HG03175 (cell line): ENCODE results near the gene VTI1A.

Experiments
- ATAC-seq: cut with Tn5 transposase; IDR thresholded peaks from one replicate; pipeline ENCODE4 v1.9.1; 2021; ENCODE audit warnings: mild to moderate bottlenecking, moderate library complexity; ENCODE audit not compliant: unreplicated experiment

VTI1A gene

DNA sequence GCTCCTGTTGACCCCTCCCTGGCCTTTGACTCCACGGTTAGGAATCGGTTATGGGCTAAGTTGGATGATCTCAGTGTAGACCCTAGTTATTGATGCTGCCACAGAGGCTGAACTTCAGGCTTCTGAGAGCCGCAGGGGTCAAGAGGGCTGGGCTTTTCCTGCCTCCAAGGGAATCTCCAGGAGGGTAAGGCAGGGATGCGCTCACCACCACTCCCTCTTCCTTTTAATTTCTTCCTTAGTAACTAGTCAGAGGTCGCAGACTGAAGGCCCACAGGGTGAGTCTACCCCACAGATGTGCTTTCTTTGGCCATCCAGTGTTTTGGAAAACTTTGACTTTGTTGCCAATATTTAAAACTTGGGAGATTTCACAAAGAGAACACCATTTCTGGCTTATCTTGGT is 352.0 kb downstream of the VTI1A start:
- no peak for ATAC-seq

DNA sequence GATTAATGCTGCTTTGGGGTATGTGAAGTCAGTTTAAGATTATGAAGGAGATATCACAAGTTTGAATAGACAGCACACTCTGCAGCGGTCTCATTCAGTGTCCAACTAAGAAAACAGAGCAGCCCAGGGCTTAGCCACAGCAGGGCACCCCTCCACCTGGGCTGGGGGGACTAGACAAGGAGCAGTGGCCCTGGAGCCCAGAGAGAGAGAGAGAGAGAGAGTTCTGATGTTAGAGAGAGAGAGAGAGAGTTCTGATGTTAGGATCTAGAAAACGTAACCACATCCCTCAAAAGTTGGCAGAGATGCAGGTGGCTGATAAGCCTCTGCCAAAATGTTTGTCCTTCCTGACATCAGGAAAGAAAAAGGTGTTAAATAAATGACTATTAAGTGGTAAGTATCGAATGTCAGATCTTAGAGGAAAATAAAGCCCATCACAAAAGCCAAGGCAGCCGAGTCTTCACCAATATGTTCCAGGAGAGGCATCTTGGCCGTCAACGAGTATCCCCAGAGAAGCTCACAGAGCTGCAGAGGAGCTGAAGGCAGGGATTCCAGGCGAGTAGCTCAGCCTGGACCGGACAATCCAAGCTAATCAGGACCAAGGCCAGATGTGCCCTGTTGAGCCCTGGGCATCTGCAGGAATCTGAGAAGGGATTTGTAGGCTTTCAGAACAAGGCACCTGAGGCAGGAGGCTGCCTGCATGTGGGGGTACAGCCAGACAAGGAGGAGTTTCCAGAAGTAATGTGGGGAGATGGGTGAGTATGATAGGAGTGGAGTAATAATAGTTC is 352.9 kb downstream of the VTI1A start:
- no peak for ATAC-seq

DNA sequence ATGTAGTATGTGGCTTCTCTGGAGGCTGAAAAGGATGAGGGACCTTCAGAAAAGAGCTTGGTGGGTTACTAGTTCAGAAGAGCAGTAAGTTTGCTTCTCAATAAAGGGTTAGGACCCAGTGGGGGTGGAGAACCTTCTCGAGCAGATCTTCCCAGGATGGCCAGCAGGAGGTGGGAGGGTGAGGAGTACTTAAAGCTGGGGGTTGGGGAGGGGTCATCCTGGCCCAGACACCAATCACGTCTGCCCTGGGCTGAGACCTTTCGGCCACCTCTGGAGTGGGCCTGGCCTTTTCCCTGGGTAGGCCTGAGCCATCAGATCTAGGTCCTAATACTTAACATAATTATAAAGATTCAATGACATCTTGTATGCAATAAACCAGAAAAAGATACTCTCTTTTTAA is 354.0 kb downstream of the VTI1A start:
- no peak for ATAC-seq

DNA sequence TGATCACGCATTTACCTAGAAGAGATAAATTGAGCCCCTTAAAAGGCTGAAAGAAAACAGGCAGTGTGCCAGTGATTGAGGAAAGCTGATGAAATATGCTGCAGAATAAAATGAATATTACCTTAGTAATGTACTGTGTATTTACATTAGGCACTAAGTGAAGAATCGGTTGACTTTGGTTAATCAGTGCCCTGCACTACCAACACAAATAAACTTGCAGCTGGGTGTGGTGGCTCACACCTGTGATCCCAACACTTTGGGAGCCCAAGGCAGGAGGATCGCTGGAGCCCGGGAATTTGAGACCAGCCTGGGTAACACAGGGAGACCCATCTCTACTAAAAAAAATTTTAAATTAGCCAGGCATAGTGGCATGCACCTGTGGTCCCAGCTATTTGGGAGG is 354.7 kb downstream of the VTI1A start:
- ATAC-seq, result no peak

DNA sequence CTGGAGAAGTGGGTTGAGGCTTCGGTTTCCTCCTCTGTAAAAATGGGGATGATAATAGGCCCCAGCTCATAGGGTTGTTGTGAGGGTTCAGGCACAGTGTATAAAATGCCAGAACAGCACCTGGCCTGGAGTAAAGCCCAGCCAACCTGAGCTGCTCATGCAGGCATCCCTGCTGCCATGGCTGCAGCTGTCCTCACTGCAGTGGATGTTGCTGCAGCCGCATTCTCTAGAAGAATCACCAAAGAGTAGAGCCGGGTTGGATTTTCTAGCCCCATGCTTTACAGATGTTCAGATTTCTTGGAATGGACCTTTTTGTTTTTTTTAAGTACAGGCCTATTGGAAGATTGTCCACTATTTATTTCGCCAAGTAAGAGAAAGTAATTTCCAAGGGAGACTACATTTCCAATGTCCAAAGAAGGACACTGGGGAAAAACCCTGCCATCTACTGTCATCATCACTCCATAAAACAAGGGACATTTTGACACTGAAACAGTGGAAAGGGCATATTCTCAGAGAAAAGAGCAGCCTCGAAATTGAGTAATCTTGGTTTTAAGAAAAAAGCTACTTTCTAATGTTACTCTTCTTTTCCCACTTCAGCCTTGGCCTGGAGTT is 355.5 kb downstream of the VTI1A start:
- no peak for ATAC-seq

DNA sequence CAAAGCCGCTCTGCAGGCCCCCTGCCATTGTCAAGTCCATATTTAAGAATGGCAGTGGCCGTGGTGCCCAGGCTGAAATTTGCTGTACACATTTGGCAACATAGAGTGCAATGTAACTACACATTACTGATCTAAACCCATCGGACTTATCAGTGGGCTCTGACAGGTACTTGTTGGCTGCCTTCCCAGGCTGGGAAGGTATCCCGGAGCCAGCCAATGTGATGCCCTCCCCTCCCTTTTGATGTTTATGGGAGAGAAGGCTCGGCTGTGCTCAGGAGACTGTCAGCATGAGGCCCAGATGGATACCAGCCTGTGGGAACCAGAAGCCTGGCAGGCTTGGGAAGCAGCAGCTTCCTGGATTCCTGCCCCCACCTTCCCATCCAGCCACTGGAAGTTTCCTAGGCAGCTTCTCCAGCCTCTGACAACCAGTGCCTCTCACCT is 357.0 kb downstream of the VTI1A start:
- ATAC-seq, result no peak

DNA sequence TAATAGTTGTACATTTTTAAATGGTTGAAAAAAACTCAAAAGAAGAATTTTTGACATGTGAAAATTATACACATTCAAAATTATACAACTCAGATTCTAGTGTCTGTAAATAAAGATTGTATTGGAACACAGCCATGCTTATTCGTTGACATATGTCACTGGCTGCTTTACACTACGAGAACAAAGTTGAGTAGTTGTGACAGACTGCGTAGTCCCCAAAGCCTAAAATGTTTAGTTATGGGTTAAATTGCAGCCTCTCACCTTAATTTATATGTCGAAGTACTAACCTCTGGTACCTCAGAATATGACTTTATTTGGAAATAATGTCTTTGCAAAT is 358.2 kb downstream of the VTI1A start:
- ATAC-seq, result no peak

DNA sequence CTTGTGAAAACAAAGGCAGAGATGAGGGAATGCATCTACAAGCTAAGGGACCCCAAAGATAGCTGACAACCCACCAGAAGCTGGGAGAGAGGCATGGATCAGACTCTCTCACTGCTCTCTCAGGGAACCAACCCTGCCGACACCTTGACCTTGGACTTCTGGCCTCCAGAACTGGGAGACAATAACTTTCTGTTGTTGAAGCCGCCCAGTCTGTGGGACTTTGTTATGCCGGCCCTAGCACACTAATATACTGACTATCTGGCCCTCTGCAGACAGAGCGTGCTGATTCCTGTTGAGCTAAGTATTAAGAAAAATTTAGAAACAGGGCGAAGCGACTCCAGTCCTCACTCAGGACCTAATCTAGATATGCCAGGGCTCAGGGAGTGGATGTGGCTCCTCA is 358.7 kb downstream of the VTI1A start:
- no peak for ATAC-seq

DNA sequence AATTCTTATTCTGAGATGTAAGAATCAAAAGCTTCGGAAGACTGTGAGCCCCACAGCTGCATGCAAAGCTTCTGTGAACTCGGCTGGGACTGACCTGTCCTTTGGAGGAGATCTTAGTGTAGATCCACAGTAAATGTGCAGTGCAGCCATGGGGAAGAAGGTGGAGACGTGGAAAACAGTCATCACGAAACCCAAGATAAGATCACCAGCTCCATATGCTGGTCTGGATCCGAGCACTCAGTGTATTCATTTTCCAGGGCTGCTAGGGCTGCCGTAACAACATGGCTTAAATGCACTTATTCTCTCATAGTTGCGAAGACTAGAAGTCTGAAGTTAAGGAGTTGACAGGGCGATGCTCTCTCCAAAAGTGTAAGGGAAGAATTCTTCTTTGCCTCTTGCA is 360.0 kb downstream of the VTI1A start:
- ATAC-seq, result no peak

DNA sequence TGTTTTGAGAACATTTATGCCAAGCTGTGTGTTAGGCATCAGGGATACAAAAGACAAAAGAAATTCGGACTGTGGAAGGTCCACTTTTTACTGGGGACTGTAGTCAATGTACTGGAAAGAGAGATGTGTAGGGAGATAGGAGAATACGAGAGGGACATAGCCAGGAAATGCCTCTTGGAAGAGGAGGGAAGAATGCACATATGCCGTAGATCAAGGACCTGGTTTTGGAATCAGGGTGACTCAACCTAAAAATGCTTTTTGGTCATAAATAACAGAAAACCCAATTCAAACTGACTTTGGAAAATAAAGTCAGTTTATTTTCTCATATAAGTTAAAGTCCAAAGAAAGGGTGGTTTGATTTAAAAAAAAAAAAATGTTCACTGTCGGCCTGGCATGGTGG is 362.7 kb downstream of the VTI1A start:
- ATAC-seq, result no peak

DNA sequence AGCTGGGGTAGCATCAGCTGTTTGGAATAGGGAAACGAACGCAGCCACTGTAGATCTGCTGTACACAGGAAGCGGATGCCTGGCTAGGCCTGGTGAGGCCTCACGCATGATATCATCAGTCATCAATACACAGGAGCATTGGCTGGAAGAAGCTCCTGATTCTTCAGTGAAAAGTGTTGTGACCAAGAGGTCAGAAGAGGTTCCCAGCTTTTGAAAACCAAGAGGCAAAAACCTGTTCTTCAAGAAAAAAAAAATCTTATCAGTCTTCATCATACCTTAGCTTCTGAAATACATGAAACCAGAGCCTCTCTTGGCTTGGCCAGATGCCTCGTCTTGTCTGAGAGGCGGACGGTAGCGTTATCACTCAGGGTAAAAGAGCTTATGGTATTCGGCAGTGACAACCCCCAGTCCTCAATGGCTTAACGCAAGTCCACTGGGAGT is 363.7 kb downstream of the VTI1A start:
- no peak for ATAC-seq

DNA sequence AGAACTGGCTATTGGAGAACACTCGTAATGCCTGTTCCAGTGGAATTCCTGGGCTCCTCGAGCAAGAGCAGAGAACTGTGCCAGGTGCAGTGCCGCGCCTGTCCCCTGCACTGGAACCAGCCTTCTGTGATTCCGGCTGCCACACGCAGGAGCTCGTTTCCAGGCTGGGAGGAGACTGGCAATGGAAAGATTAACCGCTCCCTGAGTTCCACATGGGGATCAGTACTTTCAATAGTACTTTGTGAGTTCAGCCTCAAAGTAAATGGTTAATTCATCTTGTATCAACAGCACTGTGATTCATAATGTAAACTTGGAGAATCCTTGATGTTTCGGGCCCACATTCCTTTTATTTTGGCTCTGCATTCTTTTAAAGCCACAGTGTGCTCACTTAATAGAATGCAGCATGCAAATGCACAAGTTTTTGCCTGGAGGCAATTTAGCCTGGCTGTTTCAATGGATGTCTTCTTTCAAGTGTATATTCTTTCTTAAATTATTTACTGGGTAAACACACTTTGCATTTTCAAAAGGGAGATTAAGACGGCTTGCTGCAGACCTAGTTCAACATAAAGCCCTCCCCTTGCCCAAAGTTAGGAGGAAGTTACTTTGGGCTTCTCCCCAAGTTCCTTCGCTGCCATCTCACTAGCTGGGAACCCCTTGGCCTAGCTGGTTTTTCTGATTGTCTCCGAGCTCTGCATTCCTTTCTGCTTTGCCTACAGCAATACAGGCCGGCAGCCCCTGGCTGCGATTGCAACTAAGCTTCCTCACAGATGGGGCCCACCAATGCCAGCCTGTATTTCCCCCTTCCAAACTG is 364.9 kb downstream of the VTI1A start:
- no peak for ATAC-seq

DNA sequence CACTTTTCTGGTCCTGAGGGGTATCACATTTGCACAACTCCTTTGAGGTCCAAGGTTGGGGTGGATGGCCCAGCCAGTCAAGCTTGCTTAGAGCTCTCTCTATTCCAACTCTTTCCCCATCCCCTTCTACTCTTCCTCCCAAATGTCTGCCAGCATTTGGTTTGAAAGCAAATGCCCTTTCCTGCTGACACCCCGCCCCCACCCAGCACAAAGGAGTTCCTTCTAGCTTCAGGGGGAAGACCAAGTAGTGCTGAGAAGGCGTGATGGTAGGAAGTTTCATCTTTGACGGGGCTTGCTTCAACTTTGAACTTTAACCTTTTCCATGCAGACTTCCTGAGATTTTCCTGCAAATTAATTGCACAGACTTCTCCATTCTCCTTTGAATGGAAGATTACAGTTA is 365.6 kb downstream of the VTI1A start:
- ATAC-seq, result no peak

DNA sequence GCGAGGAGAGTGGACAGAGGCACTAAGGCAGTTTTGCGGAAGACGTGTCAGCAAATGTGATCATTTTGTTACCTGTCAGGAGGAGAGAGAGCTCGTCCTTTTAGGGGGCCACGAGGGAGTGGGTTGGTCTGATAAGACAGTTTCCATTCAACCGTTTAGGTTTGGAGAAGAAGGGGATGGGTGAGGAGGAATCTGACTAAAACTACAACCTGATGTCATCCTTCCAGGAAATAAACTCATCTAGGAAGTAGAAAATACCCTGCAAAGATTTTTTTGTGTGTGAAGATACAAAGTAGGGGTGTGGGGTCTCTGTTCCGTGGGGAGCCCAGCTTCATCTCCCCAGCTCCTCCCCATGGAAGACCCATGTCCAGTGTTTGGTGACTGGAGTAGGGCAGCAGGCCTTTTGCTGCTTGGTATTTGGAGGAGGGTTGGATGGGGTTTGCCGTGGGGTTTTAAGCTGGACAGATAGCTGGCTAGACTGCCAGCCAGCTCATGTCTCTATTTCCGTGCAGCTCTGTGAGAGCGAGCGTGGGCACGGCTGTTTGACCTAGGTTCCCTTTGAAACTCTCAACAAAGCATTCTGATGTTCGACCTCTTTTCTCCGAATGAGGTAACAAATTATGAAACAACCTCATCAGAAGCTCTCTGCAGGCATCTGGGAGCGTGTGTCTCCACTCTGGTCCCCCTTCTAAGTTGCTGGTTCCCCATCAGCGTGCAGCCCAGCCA is 367.0 kb downstream of the VTI1A start:
- ATAC-seq, result no peak

DNA sequence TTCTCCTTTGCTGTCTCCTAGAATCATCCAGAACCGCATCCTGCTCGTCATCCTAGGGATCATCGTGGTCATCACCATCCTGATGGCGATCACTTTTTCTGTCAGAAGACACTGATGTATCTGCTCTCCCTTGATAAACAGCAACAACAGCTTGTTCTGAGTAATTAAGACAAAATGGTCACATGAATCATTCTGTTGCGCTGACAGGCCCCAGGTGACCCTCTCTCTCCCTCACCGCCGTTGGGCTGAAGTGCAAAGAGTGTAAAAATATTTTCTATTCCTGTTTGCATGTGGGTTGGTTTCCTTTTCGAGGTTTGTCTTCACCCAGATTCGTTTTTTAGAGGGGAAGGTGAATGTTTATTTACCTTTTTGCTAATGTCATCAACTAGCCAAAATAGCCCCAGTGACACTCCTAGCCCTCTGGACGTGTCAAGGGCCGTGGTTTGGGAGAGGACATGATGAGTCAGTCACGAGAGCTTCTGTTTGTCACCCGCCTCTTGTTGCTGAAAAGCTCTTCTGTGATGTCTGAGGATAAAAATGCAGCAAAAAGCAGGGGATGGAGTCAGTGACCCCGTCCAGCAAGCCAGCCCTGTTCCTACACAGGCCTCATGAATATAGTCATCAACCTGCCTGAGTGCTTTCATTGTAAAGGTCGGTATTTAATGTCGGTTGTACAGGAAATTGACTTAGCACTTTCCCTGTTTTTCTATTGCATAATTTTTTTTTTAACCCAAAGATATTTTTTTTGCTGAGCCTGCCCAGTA is 368.4 kb downstream of the VTI1A start:
- ATAC-seq, result no peak

DNA sequence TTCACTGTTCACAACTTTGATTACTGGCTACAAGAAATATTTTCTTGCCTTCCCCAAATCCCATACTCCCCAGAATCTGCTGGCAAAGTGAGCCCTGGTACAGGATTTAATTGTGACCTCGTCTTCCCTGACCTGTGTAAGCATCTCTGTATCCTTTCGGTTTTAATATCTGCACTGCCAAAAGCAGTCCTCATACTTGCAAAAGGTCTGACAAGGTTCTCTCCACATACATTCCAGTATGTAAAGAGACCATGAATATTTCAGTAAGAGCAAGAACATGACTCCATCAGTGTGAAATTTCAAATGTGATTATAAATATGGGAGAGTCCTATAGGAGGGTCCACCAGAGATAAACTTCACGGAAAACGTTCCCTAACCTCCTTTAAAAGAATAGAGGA is 369.0 kb downstream of the VTI1A start:
- ATAC-seq, result no peak

DNA sequence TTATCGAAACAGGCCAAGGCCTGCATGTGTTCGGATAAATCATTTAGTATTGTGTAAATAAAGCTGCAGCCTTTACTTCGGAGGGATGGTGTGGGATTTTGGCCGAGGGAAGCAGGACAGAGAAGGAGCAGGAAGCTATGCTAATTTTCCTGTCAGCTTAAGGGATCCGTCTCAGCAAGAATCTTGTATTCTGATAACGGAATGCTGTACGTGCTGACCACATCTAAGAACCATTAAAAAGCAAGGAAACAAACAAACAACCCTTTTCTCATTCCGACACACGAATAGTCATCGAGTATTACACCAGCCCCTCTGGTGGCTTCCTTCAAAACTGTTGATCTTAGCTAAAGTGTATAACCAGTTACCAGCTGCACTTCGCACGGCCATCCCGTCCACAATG is 369.9 kb downstream of the VTI1A start:
- ATAC-seq, result no peak

DNA sequence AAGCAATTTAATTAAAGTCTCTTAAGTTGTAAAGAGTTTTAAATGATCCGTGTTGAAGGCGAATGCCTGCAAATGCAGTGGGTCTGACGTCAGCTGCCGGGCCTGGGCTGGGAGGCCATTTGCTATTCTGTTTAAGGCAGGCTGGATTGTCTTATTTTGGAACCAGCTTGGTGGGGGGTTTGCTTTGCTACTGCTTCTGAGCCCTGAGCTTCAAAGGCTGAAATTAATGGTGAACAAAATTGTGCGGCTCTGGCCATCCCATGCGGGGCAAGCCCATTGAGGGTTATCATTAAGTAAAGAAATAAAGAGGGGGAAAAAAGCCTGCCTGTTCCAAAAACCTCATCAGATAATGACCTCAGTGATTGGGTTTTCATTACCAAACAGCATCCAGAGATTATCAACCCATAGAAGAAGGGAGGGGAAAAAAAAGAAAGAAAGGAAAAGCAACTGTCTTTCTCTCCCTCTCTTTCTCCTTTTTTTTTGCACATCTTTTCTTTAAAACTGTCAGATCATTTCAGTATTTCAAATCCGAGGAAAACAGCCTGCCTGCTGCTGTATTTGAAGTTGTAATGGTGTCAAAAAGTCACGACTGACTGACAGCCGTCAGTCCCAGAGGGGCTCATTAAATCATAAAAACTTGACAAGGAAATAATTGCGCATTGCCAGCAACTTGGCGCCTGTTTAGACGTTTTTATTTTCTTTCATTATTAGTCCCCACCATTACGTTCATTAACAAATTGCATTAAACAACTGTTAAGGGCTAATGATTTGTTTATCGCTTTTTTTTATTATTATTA is 371.2 kb downstream of the VTI1A start:
- no peak for ATAC-seq

DNA sequence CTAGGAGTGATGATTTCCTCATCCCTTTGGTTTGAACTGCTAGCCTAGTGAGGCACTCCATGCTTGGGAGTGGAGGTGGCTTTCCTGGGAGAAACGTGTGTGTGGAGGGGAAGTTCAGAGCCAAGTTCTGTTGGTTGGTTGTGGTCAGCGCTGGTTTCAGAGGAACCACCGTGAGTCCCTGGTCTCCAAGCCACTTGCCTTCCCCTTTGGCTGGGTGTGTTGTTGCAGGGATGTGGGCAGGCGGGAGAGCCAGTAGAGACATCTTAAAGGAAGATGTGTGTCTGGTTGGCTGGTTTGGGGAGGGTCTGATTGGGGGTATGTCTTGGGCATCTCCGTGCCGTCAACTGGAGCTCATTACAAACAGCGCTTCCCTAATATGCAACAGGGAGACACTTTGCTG is 372.2 kb downstream of the VTI1A start:
- ATAC-seq, result no peak

DNA sequence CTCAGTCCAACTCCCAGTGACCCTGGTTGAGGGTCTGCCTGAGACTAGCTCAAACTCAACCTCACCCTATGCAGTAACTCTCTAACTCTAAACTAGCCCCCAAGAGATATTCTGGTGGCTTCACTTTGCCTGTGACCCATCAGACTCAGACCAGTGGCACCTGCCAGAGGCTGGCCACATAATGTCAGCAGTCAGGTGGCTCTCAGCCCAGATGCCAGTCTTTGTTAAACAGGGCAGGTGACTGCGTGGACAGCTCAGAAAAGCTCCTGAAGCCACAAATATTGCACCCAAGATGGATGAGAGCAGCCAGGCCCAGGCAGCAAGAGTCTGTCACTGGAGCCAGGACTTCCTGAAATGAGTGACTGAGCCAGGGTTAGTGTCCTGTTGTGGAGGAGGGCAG is 373.3 kb downstream of the VTI1A start:
- ATAC-seq, result no peak
